Body of pancreas (tissue), 4 donors: ENCODE results near the gene ESPNL. TPM values are rescaled to one million over a fixed set of nuclear protein-coding genes. Genes with fewer than 3 reads are reported as not detected.

Source experiments
- ATAC-seq: fragments of 150-250 bp; one replicate; pipeline ENCODE4 v1.9.1; 2016
- DNase-seq, 4 donors: peaks; one replicate each; pipeline ENCODE4 v3.0.0-alpha.2; 2019
- H3K27ac ChIP-seq, 4 donors: fragments of 200-600 bp; sonication (generic); 1 replicate in 3 of 4; 2 replicates in 1 of 4; pipeline versions ENCODE4 v1.5.1 to v1.6.1; 2016 to 2019; ENCODE audit warnings: mild to moderate bottlenecking in 1 of 4, mixed read lengths in 1 of 4, moderate library complexity in 1 of 4
- H3K27me3 ChIP-seq, 2 donors: fragments of 200-600 bp; sonication (generic); one replicate each; pipeline ENCODE4 v1.6.0; 2016; ENCODE audit warnings: mild to moderate bottlenecking in 1 of 2
- H3K36me3 ChIP-seq, 2 donors: fragments of 200-600 bp; sonication (generic); replicated peaks in 1 of 2; 2 replicates each; pipeline ENCODE4 v1.5.1; 2016; ENCODE audit warnings: low read depth in 2 of 2; ENCODE audit not compliant: insufficient read depth in 1 of 2
- H3K4me1 ChIP-seq: fragments of 200-600 bp; sonication (generic); one replicate; pipeline ENCODE4 v1.6.0; 2016
- H3K4me3 ChIP-seq, 2 donors: fragments of 200-600 bp; sonication (generic); 1 replicate in 1 of 2; 2 replicates in 1 of 2; pipeline ENCODE4 v1.5.1; 2016 to 2019
- H3K9me3 ChIP-seq, 3 donors: fragments of 200-600 bp; sonication (generic); 1 replicate in 2 of 3; 2 replicates in 1 of 3; pipeline ENCODE4 v1.5.1; 2016
- CTCF ChIP-seq, 7 experiments: fragments of 450-650 bp in 4 of 7; fragments of 200-600 bp in 3 of 7; sonication (generic) in 3 of 7; IDR thresholded peaks; one replicate each; pipeline ENCODE4 v1.5.1; 2016 to 2019; ENCODE audit warnings: antibody characterized with exemption in 7 of 7
- POLR2A ChIP-seq, 3 donors: fragments of 450-650 bp; IDR thresholded peaks; one replicate each; pipeline ENCODE4 v1.6.1; 2016; ENCODE audit warnings: antibody characterized with exemption in 3 of 3, mild to moderate bottlenecking in 2 of 3
- WGBS, 2 donors: methylation state at CpG; one replicate each; pipeline ENCODE4 v1.1.5; 2017; 5-methylcytosine and 5-hydroxymethylcytosine counted together
- intact Hi-C: fragments of 100-400 bp; cut with DNase I; formaldehyde crosslinking; loops from one replicate; pipeline ENCODE4 v1.15.1; 2023
- total RNA-seq, 2 donors: library from RNA; depleted of rRNA; stranded (reverse); fragments of >200 nt; gene quantifications; one replicate each; pipeline ENCODE4 v1.1.0, GENCODE V29; 2016

The ESPNL gene
- total RNA-seq, 2 donors from 2014 or later, result not detected

GRCh38 chr2:238126338-238126737 is 26.2 kb downstream of the ESPNL start:
- Histone ChIP-seq H3K27ac (no peak overlapping the region), H3K36me3 (no peaks in the 10 kb centered on the region), H3K4me1 (no peaks in the 10 kb centered on the region), H3K27me3 (no peaks in the 10 kb centered on the region), H3K9me3 (no peaks in the 10 kb centered on the region), H3K4me3 (no peak overlapping the region)
- DNase-seq, result no peak
- TF ChIP-seq POLR2A (IDR thresholded peaks at IDR 0.05), result no peak
- no peak for TF ChIP-seq CTCF (IDR thresholded peaks at IDR 0.05)
- intact Hi-C loops, result no loop called here
- no peak for ATAC-seq
- 72 to 96% methylated on average over 2 of the region's 2 CpGs for WGBS, 2 donors

GRCh38 chr2:238126775-238127164 is 26.6 kb downstream of the ESPNL start:
- H3K9me3 ChIP-seq, result no peaks in the 10 kb centered on the region
- H3K4me1 ChIP-seq, result no peaks in the 10 kb centered on the region
- intact Hi-C loops, result no loop called here
- DNase-seq, result no peak
- H3K36me3 ChIP-seq, result no peaks in the 10 kb centered on the region
- 82 to 83% methylated on average over 2 of the region's 2 CpGs for WGBS, 2 donors
- no peak overlapping the region for H3K4me3 ChIP-seq
- H3K27me3 ChIP-seq, result no peaks in the 10 kb centered on the region
- TF ChIP-seq POLR2A (IDR thresholded peaks at IDR 0.05), result no peak
- TF ChIP-seq CTCF (IDR thresholded peaks at IDR 0.05), result no peak
- H3K27ac ChIP-seq, result no peak overlapping the region
- ATAC-seq, result no peak

- no peaks in the 10 kb centered on the region for H3K9me3 ChIP-seq
- ATAC-seq (no peak), DNase-seq (no peak)
- TF ChIP-seq POLR2A (IDR thresholded peaks at IDR 0.05) (no peak), CTCF (IDR thresholded peaks at IDR 0.05) (no peak)
- no peak overlapping the region for H3K4me3 ChIP-seq
- H3K27me3 ChIP-seq, result no peaks in the 10 kb centered on the region
- H3K36me3 ChIP-seq, result no peaks in the 10 kb centered on the region
- intact Hi-C loops, result no loop called here
- H3K4me1 ChIP-seq, result no peaks in the 10 kb centered on the region
- no peak overlapping the region for H3K27ac ChIP-seq
- WGBS, 2 donors, result 55 to 57% methylated on average over 12 to 27 of the region's 36 CpGs
These were observed 27.3 kb downstream of the ESPNL start for GRCh38 chr2:238127165-238128060.

GRCh38 chr2:238128061-238128440 is 27.9 kb downstream of the ESPNL start:
- intact Hi-C loops, result no loop called here
- TF ChIP-seq CTCF (IDR thresholded peaks at IDR 0.05) (no peak), POLR2A (IDR thresholded peaks at IDR 0.05) (no peak)
- ATAC-seq (no peak), DNase-seq (no peak)
- H3K27ac ChIP-seq, result no peak overlapping the region
- H3K27me3 ChIP-seq, result no peaks in the 10 kb centered on the region
- H3K36me3 ChIP-seq, result no peaks in the 10 kb centered on the region
- H3K9me3 ChIP-seq, result no peaks in the 10 kb centered on the region
- no peaks in the 10 kb centered on the region for H3K4me1 ChIP-seq
- WGBS, 2 donors, result 91 to 95% methylated on average over 14 to 22 of the region's 22 CpGs
- no peak overlapping the region for H3K4me3 ChIP-seq

GRCh38 chr2:238128534-238129001 is 28.4 kb downstream of the ESPNL start:
- no peak overlapping the region for H3K4me3 ChIP-seq
- no peak for ATAC-seq
- no peaks in the 10 kb centered on the region for H3K36me3 ChIP-seq
- H3K9me3 ChIP-seq, result no peaks in the 10 kb centered on the region
- H3K27me3 ChIP-seq, result no peaks in the 10 kb centered on the region
- 86 to 91% methylated on average over 10 to 29 of the region's 30 CpGs for WGBS, 2 donors
- no peak overlapping the region for H3K27ac ChIP-seq
- no peaks in the 10 kb centered on the region for H3K4me1 ChIP-seq
- DNase-seq, result no peak
- no peak for TF ChIP-seq CTCF (IDR thresholded peaks at IDR 0.05)
- no peak for TF ChIP-seq POLR2A (IDR thresholded peaks at IDR 0.05)
- intact Hi-C loops, result no loop called here
